Measurements from ENCODE around the gene KCNF1. TPM values are rescaled to one million over a fixed set of nuclear protein-coding genes. Genes with fewer than 3 reads are reported as not detected.

KCNF1 gene
- total and polyA plus RNA-seq, 2 donors (not counting 1 experiment from before 2014, with no cell fraction given), result 0.22 to 2.6 TPM

DNA sequence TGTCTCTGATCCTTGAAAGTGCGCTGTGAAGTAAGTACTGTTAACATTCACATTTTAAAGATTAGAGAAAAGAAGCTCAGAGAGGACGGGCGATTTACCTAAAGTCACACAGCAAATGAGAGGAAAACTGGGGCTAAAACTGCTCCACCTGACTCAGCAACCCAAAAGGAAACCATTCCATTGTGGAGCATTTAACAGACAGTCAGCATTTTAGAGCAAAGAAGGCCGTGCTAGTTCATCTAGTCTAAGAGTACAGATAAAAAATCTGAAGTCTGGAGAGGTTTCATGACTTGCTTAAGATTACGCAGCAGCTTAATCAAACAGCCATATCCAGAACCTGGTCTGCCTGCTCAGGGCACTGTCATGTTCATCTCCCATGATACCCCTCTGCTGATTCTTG is 19.9 kb upstream of the KCNF1 start:
- Histone ChIP-seq H2AFZ (ENCODE audit: low read length) (no peak overlapping the region), H3K27ac (ENCODE audit: insufficient read depth, low read length) (no peak overlapping the region), H3K9ac (ENCODE audit: insufficient read depth, low read length) (no peak overlapping the region), H4K20me1 (ENCODE audit: control insufficient read depth, extremely low read depth, insufficient read depth, low read length) (no peaks in the 10 kb centered on the region), H3K36me3 (ENCODE audit: control insufficient read depth, insufficient read depth, low read length) (no peaks in the 10 kb centered on the region), H3K4me2 (ENCODE audit: extremely low read depth, insufficient read depth, low read length) (no peak overlapping the region), H3K79me2 (ENCODE audit: control insufficient read depth, insufficient read depth, low read length) (no peaks in the 10 kb centered on the region), H3K27me3 (ENCODE audit: control insufficient read depth, insufficient read depth, low read length) (peaks cover 9% of the 10 kb centered on the region), H3K4me3 (replicated peaks in 1 of 4; ENCODE audit: control extremely low read depth in 1 of 4, insufficient read depth in 1 of 4, low read depth in 3 of 4, low read length in 4 of 4) (no peak overlapping the region), H3K4me1 (ENCODE audit: control insufficient read depth, extremely low read depth, insufficient read depth, low read length) (no peaks in the 10 kb centered on the region), H3K9me3 (ENCODE audit: control insufficient read depth, insufficient read depth, low read depth, low read length) (no peaks in the 10 kb centered on the region)
- no peak for TF ChIP-seq EZH2 (IDR thresholded peaks at IDR 0.05; ENCODE audit: low read length, missing control alignments)
- TF ChIP-seq, protein P1, sequence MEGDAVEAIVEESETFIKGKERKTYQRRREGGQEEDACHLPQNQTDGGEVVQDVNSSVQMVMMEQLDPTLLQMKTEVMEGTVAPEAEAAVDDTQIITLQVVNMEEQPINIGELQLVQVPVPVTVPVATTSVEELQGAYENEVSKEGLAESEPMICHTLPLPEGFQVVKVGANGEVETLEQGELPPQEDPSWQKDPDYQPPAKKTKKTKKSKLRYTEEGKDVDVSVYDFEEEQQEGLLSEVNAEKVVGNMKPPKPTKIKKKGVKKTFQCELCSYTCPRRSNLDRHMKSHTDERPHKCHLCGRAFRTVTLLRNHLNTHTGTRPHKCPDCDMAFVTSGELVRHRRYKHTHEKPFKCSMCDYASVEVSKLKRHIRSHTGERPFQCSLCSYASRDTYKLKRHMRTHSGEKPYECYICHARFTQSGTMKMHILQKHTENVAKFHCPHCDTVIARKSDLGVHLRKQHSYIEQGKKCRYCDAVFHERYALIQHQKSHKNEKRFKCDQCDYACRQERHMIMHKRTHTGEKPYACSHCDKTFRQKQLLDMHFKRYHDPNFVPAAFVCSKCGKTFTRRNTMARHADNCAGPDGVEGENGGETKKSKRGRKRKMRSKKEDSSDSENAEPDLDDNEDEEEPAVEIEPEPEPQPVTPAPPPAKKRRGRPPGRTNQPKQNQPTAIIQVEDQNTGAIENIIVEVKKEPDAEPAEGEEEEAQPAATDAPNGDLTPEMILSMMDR (conservative IDR thresholded peaks at IDR 0.05 in 1 of 2, IDR thresholded peaks at IDR 0.05 in 1 of 2; ENCODE audit: low read depth in 1 of 2, low read length in 2 of 2), result no peak
- no peak for DNase-seq (ENCODE audit: low read depth in 2 of 2)

DNA sequence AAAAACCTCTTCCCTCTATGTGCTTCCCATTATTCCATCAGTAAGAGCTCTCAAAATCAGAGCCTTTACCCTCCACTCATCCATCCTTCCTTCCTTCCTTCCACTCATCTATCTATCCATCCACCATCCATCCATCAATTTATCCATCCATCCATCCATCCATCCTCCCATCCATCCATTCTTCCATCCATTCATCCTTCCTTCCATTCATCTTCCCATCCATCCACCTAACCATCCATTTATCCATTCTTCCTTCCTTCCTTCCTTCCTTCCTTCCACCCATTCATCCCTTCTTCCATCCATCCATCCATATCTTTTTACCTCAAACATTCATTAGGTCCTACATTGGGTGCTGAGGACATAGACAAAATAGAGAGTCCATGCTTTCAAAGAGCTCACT is 19.4 kb upstream of the KCNF1 start:
- H3K9ac ChIP-seq (ENCODE audit: insufficient read depth, low read length), result no peak overlapping the region

DNA sequence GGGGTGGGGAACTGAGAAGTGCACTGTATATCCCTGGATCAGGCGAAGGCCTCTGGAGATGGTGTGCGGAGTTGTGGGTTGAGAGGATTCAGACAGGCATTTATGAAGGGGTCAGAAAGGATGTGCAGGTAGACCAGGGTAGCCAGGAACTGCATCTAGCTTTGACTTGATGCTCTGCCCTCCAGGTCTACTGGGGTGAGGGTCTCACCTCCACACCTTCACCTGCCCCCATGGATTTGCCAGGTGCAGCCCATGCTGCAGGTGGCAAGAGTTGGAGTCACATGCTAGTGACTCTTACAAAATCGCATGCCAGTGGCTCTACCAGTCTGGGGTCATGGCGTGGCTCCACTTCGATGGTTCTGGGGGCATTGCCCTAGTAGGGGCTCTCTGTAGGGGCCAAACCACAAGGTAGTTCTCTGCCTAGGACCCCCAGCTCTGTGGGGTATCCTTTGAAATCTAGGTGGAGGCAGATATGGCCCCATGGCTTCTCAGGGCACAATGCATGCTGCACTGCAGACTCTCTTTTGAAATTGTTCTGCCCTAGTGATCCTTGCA is 18.9 kb upstream of the KCNF1 start:
- no peaks in the 10 kb centered on the region for H3K36me3 ChIP-seq (ENCODE audit: control insufficient read depth, insufficient read depth, low read length)
- no peak overlapping the region for H2AFZ ChIP-seq (ENCODE audit: low read length)
- no peaks in the 10 kb centered on the region for H3K4me1 ChIP-seq (ENCODE audit: control insufficient read depth, extremely low read depth, insufficient read depth, low read length)
- TF ChIP-seq, protein P1 (conservative IDR thresholded peaks at IDR 0.05 in 1 of 2, IDR thresholded peaks at IDR 0.05 in 1 of 2; ENCODE audit: low read depth in 1 of 2, low read length in 2 of 2), result no peak
- TF ChIP-seq EZH2 (IDR thresholded peaks at IDR 0.05; ENCODE audit: low read length, missing control alignments), result no peak
- DNase-seq (ENCODE audit: low read depth in 2 of 2), result no peak
- H3K27ac ChIP-seq (ENCODE audit: insufficient read depth, low read length), result no peak overlapping the region
- H4K20me1 ChIP-seq (ENCODE audit: control insufficient read depth, extremely low read depth, insufficient read depth, low read length), result no peaks in the 10 kb centered on the region
- H3K9me3 ChIP-seq (ENCODE audit: control insufficient read depth, insufficient read depth, low read depth, low read length), result no peaks in the 10 kb centered on the region
- H3K79me2 ChIP-seq (ENCODE audit: control insufficient read depth, insufficient read depth, low read length), result no peaks in the 10 kb centered on the region
- H3K9ac ChIP-seq (ENCODE audit: insufficient read depth, low read length), result no peak overlapping the region
- peaks cover 9% of the 10 kb centered on the region for H3K27me3 ChIP-seq (ENCODE audit: control insufficient read depth, insufficient read depth, low read length)
- no peak overlapping the region for H3K4me3 ChIP-seq (replicated peaks in 1 of 4; ENCODE audit: control extremely low read depth in 1 of 4, insufficient read depth in 1 of 4, low read depth in 3 of 4, low read length in 4 of 4)
- no peak overlapping the region for H3K4me2 ChIP-seq (ENCODE audit: extremely low read depth, insufficient read depth, low read length)

More for the DNA sequence above, 19.4 kb upstream of the KCNF1 start:
- TF ChIP-seq, protein P1 (conservative IDR thresholded peaks at IDR 0.05 in 1 of 2, IDR thresholded peaks at IDR 0.05 in 1 of 2; ENCODE audit: low read depth in 1 of 2, low read length in 2 of 2), result no peak
- no peak for TF ChIP-seq EZH2 (IDR thresholded peaks at IDR 0.05; ENCODE audit: low read length, missing control alignments)
- Histone ChIP-seq H3K27ac (ENCODE audit: insufficient read depth, low read length) (no peak overlapping the region), H3K9me3 (ENCODE audit: control insufficient read depth, insufficient read depth, low read depth, low read length) (no peaks in the 10 kb centered on the region), H3K79me2 (ENCODE audit: control insufficient read depth, insufficient read depth, low read length) (no peaks in the 10 kb centered on the region), H3K27me3 (ENCODE audit: control insufficient read depth, insufficient read depth, low read length) (peaks cover 9% of the 10 kb centered on the region), H3K4me2 (ENCODE audit: extremely low read depth, insufficient read depth, low read length) (no peak overlapping the region), H3K4me3 (replicated peaks in 1 of 4; ENCODE audit: control extremely low read depth in 1 of 4, insufficient read depth in 1 of 4, low read depth in 3 of 4, low read length in 4 of 4) (no peak overlapping the region), H2AFZ (ENCODE audit: low read length) (no peak overlapping the region), H3K36me3 (ENCODE audit: control insufficient read depth, insufficient read depth, low read length) (no peaks in the 10 kb centered on the region), H4K20me1 (ENCODE audit: control insufficient read depth, extremely low read depth, insufficient read depth, low read length) (no peaks in the 10 kb centered on the region), H3K4me1 (ENCODE audit: control insufficient read depth, extremely low read depth, insufficient read depth, low read length) (no peaks in the 10 kb centered on the region)
- DNase-seq (ENCODE audit: low read depth in 2 of 2), result no peak
